Naive thymus-derived CD8-positive, alpha-beta T cell (primary cell): ENCODE results near the gene TUBGCP6. TPM values are rescaled to one million over a fixed set of nuclear protein-coding genes. Genes with fewer than 3 reads are reported as not detected.

ENCODE experiments used
- ATAC-seq, 2 donors: fragments of 150-1000 bp; cut with Tn5 transposase in 1 of 2; sonication (Bioruptor Pico), chemical (Tn5 transposase) in 1 of 2; 1 replicate in 1 of 2; 2 replicates in 1 of 2; pipeline ENCODE4 v1.10.0; 2021; ENCODE audit warnings: mild to moderate bottlenecking in 2 of 2, moderate library complexity in 2 of 2
- POLR2A ChIA-PET: fragments of 350-600 bp; sonication (Branson Sonifier 250); formaldehyde crosslinking; loops from one replicate; lab custom pipeline; 2021; ENCODE audit warnings: antibody characterized with exemption; lab: Charles Lee
- DNase-seq, 10 donors: peaks; one replicate each; pipeline versions ENCODE4 v3.0.0 to v3.0.0-alpha.2; 2020 to 2022
- H3K27ac Mint-ChIP-seq, 10 donors: one replicate each; pipeline ENCODE4 v1.8.0; 2020 to 2022; ENCODE audit warnings: mild to moderate bottlenecking in 10 of 10, mixed read lengths in 10 of 10, moderate library complexity in 4 of 10, inconsistent platforms in 1 of 10
- H3K27me3 Mint-ChIP-seq, 5 donors: one replicate each; pipeline ENCODE4 v1.8.0; 2021 to 2022; ENCODE audit warnings: mixed read lengths in 5 of 5
- H3K36me3 Mint-ChIP-seq, 3 donors: one replicate each; pipeline ENCODE4 v1.8.0; 2020 to 2022; ENCODE audit warnings: mixed read lengths in 3 of 3, mild to moderate bottlenecking in 2 of 3, inconsistent platforms in 1 of 3
- H3K4me1 Mint-ChIP-seq, 4 donors: one replicate each; pipeline ENCODE4 v1.8.0; 2021 to 2022; ENCODE audit warnings: mixed read lengths in 4 of 4
- H3K4me3 Mint-ChIP-seq, 10 donors: one replicate each; pipeline ENCODE4 v1.8.0; 2020 to 2022; ENCODE audit warnings: mild to moderate bottlenecking in 10 of 10, mixed read lengths in 10 of 10, moderate library complexity in 6 of 10, inconsistent platforms in 1 of 10
- H3K9me3 Mint-ChIP-seq, 9 donors: one replicate each; pipeline ENCODE4 v1.8.0; 2020 to 2022; ENCODE audit warnings: mixed read lengths in 9 of 9, mild to moderate bottlenecking in 3 of 9, inconsistent platforms in 1 of 9, moderate library complexity in 1 of 9
- polyA plus RNA-seq, 3 donors: library from polyadenylated mRNA; unstranded; fragments of 300-500 nt; fragmentation: Illumina TruSeq; gene quantifications; one replicate each; pipeline ENCODE4 v1.2.3, GENCODE V29; 2021
- total RNA-seq, 8 experiments: library from RNA in 2 of 8; stranded (reverse) in 2 of 8; gene quantifications; one replicate each; pipeline ENCODE4 v1.2.3 and lab custom pipeline; 2021 to 2026

TUBGCP6 gene
- total and polyA plus RNA-seq, 5 experiments from 2014 or later = 9.3 to 156 (median 25.2) TPM

- peak overlapping the region; percentile 85 to 95 (median 90) for H3K4me3 Mint-ChIP-seq
- peaks cover 18 to 62% (median 51%) of the 10 kb centered on the region in 4 donors for H3K4me1 Mint-ChIP-seq
- H3K27me3 Mint-ChIP-seq = no peaks in the 10 kb centered on the region
- peak; percentile 72 to 93 (median 82) for DNase-seq
- peak overlapping the region; percentile 94 to 100 (median 100) for H3K27ac Mint-ChIP-seq
- ATAC-seq = peak; percentile 51
- peaks cover 0 to 7% (median 0%) of the 10 kb centered on the region in 3 donors for H3K36me3 Mint-ChIP-seq
- no peaks in the 10 kb centered on the region for H3K9me3 Mint-ChIP-seq
- POLR2A ChIA-PET = interaction anchor here (0.6 to 2.8 kb wide), 19 partner anchors 8 to 432 kb away, joined by 3 to 23 read pairs (median 4); partner anchors contain the start of genes HDAC10, PIM3, SELENOO and TUBGCP6
These were observed 54.5 kb downstream of the TUBGCP6 start for GRCh38 chr22:50190182-50190940.

GRCh38 chr22:50189849-50190181, 55.0 kb downstream of the TUBGCP6 start:
- ATAC-seq = peak; percentile 0 to 4
- H3K27me3 Mint-ChIP-seq = no peaks in the 10 kb centered on the region
- no peak for DNase-seq

GRCh38 chr22:50189184-50189848, 55.5 kb downstream of the TUBGCP6 start:
- H3K4me1 Mint-ChIP-seq = peaks cover 19 to 62% (median 55%) of the 10 kb centered on the region in 4 donors
- no peaks in the 10 kb centered on the region for H3K9me3 Mint-ChIP-seq
- peak overlapping the region; percentile 56 to 95 (median 88) for H3K4me3 Mint-ChIP-seq
- peak in 1 of 10 donors; percentile 14 for DNase-seq
- peak overlapping the region; percentile 91 to 100 (median 100) for H3K27ac Mint-ChIP-seq
- H3K36me3 Mint-ChIP-seq = peaks cover 0 to 4% (median 0%) of the 10 kb centered on the region in 3 donors
- POLR2A ChIA-PET = interaction anchor here (0.6 to 2.8 kb wide), 12 partner anchors 10 to 432 kb away, joined by 3 to 23 read pairs (median 9); partner anchors contain the start of genes HDAC10, PIM3 and SELENOO
- H3K27me3 Mint-ChIP-seq = no peaks in the 10 kb centered on the region
- ATAC-seq = no peak

More at GRCh38 chr22:50189849-50190181, 55.0 kb downstream of the TUBGCP6 start:
- Mint-ChIP-seq H3K4me1 (peaks cover 18 to 59% (median 51%) of the 10 kb centered on the region in 4 donors), H3K9me3 (no peaks in the 10 kb centered on the region), H3K4me3 (peak overlapping the region; percentile 85 to 95 (median 90)), H3K27ac (peak overlapping the region; percentile 91 to 100 (median 100)), H3K36me3 (peaks cover 0 to 4% (median 0%) of the 10 kb centered on the region in 3 donors)
- POLR2A ChIA-PET = interaction anchor here (0.7 to 2.8 kb wide), 12 partner anchors 9 to 431 kb away, joined by 3 to 23 read pairs (median 8); partner anchors contain the start of genes HDAC10, PIM3 and SELENOO

GRCh38 chr22:50188356-50188755, 56.5 kb downstream of the TUBGCP6 start:
- peaks cover 19 to 65% (median 56%) of the 10 kb centered on the region in 4 donors for H3K4me1 Mint-ChIP-seq
- H3K27ac Mint-ChIP-seq = peak overlapping the region in 7 of 10 donors; percentile 28 to 100 (median 89)
- ATAC-seq = no peak
- POLR2A ChIA-PET = no interaction called here
- H3K4me3 Mint-ChIP-seq = peak overlapping the region in 7 of 10 donors; percentile 4 to 93 (median 42)
- no peak for DNase-seq
- peaks cover 0 to 4% (median 0%) of the 10 kb centered on the region in 3 donors for H3K36me3 Mint-ChIP-seq
- H3K27me3 Mint-ChIP-seq = no peaks in the 10 kb centered on the region
- no peaks in the 10 kb centered on the region for H3K9me3 Mint-ChIP-seq

- Mint-ChIP-seq H3K36me3 (no peaks in the 10 kb centered on the region), H3K27me3 (no peaks in the 10 kb centered on the region), H3K4me3 (peak overlapping the region; percentile 83 to 97 (median 93)), H3K9me3 (no peaks in the 10 kb centered on the region), H3K27ac (peak overlapping the region; percentile 86 to 100 (median 94)), H3K4me1 (peaks cover 15 to 53% (median 43%) of the 10 kb centered on the region in 4 donors)
- ATAC-seq (no peak), DNase-seq (peak in 2 of 10 donors; percentile 32 to 35)
- POLR2A ChIA-PET = interaction anchor here (0.6 to 1.2 kb wide), 9 partner anchors 8 to 434 kb away, joined by 3 to 4 read pairs (median 3); partner anchors contain the start of gene PIM3
These were observed 57.9 kb downstream of the TUBGCP6 start for GRCh38 chr22:50186761-50187523.

GRCh38 chr22:50186181-50186714, 58.6 kb downstream of the TUBGCP6 start:
- POLR2A ChIA-PET = interaction anchor here (0.6 to 1.1 kb wide), 6 partner anchors 8 to 255 kb away, joined by 3 to 4 read pairs (median 3); partner anchors contain the start of gene PIM3
- no peak for ATAC-seq
- H3K4me3 Mint-ChIP-seq = peak overlapping the region; percentile 83 to 97 (median 93)
- H3K36me3 Mint-ChIP-seq = no peaks in the 10 kb centered on the region
- H3K4me1 Mint-ChIP-seq = peaks cover 13 to 46% (median 36%) of the 10 kb centered on the region in 4 donors
- no peaks in the 10 kb centered on the region for H3K27me3 Mint-ChIP-seq
- peak overlapping the region; percentile 86 to 100 (median 94) for H3K27ac Mint-ChIP-seq
- DNase-seq = peak in 1 of 10 donors; percentile 31
- no peaks in the 10 kb centered on the region for H3K9me3 Mint-ChIP-seq

- H3K27ac Mint-ChIP-seq = peak within 1 kb of the TSS; percentile 86 to 100 (median 94)
- ATAC-seq = peak; percentile 59 to 74
- H3K9me3 Mint-ChIP-seq = no peaks in the 10 kb centered on the region
- no peaks in the 10 kb centered on the region for H3K27me3 Mint-ChIP-seq
- peak; percentile 71 to 93 (median 86) for DNase-seq
- peak within 1 kb of the TSS; percentile 83 to 97 (median 93) for H3K4me3 Mint-ChIP-seq
- no peaks in the 10 kb centered on the region for H3K36me3 Mint-ChIP-seq
- POLR2A ChIA-PET = no interaction called here
- H3K4me1 Mint-ChIP-seq = peaks cover 11 to 43% (median 33%) of the 10 kb centered on the region in 4 donors
These were observed 59.3 kb downstream of the TUBGCP6 start, which contains the start of gene TRABD for GRCh38 chr22:50185375-50186087. TRABD (plus strand) TSS chr22:50185913; CDS start chr22:50193061, 7,148 bp downstream.

- POLR2A ChIA-PET = interaction anchor here (0.8 to 1.0 kb wide), 2 partner anchors 17 to 36 kb away, joined by 3 to 4 read pairs; no protein-coding TSS in a partner anchor
- DNase-seq = peak in 1 of 10 donors; percentile 2
- H3K9me3 Mint-ChIP-seq = no peaks in the 10 kb centered on the region
These were observed 59.9 kb downstream of the TUBGCP6 start for GRCh38 chr22:50184902-50185374.

GRCh38 chr22:50184004-50184901, 60.6 kb downstream of the TUBGCP6 start:
- Mint-ChIP-seq H3K27me3 (peaks cover 0 to 5% (median 1%) of the 10 kb centered on the region in 5 donors), H3K36me3 (no peaks in the 10 kb centered on the region), H3K9me3 (no peaks in the 10 kb centered on the region), H3K4me3 (peak overlapping the region; percentile 12 to 84 (median 74)), H3K4me1 (peaks cover 15 to 38% (median 28%) of the 10 kb centered on the region in 4 donors), H3K27ac (peak overlapping the region in 4 of 10 donors; percentile 22 to 62 (median 56))
- peak in 1 of 10 donors; percentile 7 for DNase-seq
- POLR2A ChIA-PET = interaction anchor here (0.8 to 1.0 kb wide), 2 partner anchors 17 to 35 kb away, joined by 3 to 4 read pairs; no protein-coding TSS in a partner anchor
- no peak for ATAC-seq

More at GRCh38 chr22:50184902-50185374, 59.9 kb downstream of the TUBGCP6 start:
- Mint-ChIP-seq H3K27me3 (no peaks in the 10 kb centered on the region), H3K4me3 (peak overlapping the region in 7 of 10 donors; percentile 64 to 86 (median 78)), H3K36me3 (no peaks in the 10 kb centered on the region), H3K4me1 (peaks cover 13 to 41% (median 32%) of the 10 kb centered on the region in 4 donors), H3K27ac (peak overlapping the region in 1 of 10 donors; percentile 55)
- ATAC-seq = no peak
